Measurements from ENCODE around the gene PSTPIP2. TPM values are rescaled to one million over a fixed set of nuclear protein-coding genes. Genes with fewer than 3 reads are reported as not detected.
A peak's percentile ranks its signal among the peaks of the same experiment; 100 is the strongest.

The PSTPIP2 gene
- total and polyA plus RNA-seq, 11 donors: 0.65 to 15.0 (median 2.0) TPM

DNA sequence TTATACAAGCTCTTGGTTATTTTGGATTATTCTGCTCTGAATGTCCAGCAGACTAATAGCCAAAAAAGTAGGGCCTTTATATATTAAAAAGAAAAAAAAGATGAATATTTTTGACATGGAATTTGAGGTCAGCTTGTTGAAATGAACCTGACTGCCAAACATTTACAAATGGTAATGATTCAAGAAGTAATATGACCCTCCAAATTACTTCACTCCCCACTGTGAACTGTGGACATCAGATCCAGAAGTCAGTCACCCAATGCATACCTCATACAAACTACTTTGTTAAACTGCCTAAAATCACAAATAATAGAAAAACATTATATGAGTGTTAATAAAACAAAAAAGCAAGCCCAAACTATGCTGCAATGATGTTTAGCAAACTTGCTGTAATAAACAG, 115.0 kb downstream of the PSTPIP2 start:
- H3K4me3 ChIP-seq: no peak overlapping the region
- peaks cover 0 to 15% (median under 1%) of the 10 kb centered on the region in 12 donors for H3K4me1 ChIP-seq
- no peaks in the 10 kb centered on the region for H3K27me3 ChIP-seq
- ATAC-seq (no peak), DNase-seq (no peak)
- TF ChIP-seq POLR2A (IDR thresholded peaks at IDR 0.05): no peak
- TF ChIP-seq, protein P1, sequence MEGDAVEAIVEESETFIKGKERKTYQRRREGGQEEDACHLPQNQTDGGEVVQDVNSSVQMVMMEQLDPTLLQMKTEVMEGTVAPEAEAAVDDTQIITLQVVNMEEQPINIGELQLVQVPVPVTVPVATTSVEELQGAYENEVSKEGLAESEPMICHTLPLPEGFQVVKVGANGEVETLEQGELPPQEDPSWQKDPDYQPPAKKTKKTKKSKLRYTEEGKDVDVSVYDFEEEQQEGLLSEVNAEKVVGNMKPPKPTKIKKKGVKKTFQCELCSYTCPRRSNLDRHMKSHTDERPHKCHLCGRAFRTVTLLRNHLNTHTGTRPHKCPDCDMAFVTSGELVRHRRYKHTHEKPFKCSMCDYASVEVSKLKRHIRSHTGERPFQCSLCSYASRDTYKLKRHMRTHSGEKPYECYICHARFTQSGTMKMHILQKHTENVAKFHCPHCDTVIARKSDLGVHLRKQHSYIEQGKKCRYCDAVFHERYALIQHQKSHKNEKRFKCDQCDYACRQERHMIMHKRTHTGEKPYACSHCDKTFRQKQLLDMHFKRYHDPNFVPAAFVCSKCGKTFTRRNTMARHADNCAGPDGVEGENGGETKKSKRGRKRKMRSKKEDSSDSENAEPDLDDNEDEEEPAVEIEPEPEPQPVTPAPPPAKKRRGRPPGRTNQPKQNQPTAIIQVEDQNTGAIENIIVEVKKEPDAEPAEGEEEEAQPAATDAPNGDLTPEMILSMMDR (IDR thresholded peaks at IDR 0.05): no peak
- peaks cover 0 to 48% (median 41%) of the 10 kb centered on the region in 9 donors for H3K36me3 ChIP-seq
- intact Hi-C loops (cut with DNase I): no loop called here
- no peaks in the 10 kb centered on the region for H3K9me3 ChIP-seq
- no peak overlapping the region for H3K27ac ChIP-seq

DNA sequence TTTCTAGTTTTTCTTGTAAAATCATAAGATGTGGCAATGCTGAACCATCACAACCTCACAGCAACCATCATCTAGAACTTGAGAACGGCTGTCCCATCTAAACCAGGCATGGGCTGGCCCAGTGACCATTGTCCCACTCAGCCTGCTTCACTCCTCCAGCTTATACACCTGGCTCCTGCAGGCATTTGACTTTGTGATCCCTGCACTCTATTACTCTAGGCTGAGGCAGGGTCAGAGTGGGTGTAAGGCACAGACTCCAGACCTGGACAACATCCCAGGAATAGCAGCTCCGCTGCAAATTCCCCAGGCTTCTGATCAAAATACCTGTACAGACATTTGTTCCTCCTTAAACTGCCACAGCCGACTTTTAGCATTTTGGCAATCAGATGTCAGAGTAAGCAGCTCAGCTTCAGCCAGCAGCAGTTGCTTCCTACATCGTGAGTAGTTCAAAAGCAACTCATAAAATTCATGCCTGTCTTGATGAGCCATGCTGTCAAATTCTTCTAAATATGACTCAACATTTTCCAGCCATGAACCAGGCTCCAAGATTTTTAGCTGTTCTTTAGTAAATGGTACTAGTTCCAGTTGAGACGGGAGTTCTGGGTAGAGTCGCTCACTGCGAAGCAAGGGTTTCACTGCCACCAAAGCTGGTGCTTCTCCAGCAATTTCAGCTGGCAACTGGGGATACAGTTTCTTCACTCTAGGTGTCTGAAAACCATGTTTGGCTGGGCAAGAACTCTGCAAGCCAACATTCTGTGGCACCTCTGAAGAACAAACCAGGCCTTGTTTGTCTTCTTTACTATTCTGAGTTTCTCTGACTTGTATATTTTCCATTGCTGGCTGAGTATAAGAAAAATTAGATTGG, 117.8 kb downstream of the PSTPIP2 start:
- DNase-seq (no peak), ATAC-seq (no peak)
- TF ChIP-seq, protein P1 (IDR thresholded peaks at IDR 0.05): no peak
- TF ChIP-seq POLR2A (IDR thresholded peaks at IDR 0.05): no peak
- WGBS, 4 donors: 88 to 96% (median 89%) methylated on average over 7 of the region's 7 CpGs
- Histone ChIP-seq H3K27me3 (no peaks in the 10 kb centered on the region), H3K4me1 (peaks cover 0 to 19% (median 0%) of the 10 kb centered on the region in 12 donors), H3K27ac (no peak overlapping the region), H3K36me3 (peaks cover 0 to 73% (median 54%) of the 10 kb centered on the region in 9 donors), H3K9me3 (no peaks in the 10 kb centered on the region), H3K4me3 (no peak overlapping the region)
- intact Hi-C loops (cut with DNase I): loop anchor here in 1 of 10 donors (5.0 kb wide), 1 partner anchor 118 kb away; the partner anchor contains the start of gene PSTPIP2

DNA sequence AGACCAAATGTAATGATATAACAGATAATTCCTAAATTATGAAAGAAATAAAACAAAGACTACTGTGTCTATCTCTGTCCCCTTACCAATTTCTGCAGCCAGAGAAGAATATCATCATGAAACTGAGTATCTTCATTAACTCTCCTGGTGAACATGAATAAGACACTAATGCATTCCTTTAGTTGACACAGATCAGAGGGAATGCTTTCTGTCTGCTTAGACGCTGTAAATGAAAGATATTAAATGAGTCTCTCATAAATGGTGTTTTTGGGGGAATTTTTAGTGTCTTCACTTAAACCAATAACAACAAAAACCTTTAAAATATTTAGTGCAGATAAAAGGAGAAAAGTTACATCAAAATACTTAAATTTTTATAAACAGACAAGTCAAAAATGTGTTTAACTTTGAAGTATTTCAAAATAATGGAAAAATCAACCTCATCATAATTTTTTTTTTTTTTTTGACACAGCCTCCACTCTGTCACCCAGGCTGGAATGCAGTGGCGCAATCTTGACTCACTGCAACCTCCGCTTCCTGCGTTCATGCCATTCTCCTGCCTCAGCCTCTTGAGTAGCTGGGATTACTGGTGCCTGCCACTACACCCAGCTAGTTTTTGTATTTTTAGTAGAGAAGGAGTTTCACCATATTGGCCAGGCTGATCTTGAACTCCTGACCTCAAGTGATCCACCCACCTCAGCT, 120.9 kb downstream of the PSTPIP2 start:
- Histone ChIP-seq H3K36me3 (peaks cover 0 to 100% (median 85%) of the 10 kb centered on the region in 9 donors), H3K9me3 (no peaks in the 10 kb centered on the region), H3K4me1 (peaks cover 0 to 10% (median 0%) of the 10 kb centered on the region in 12 donors), H3K4me3 (no peak overlapping the region), H3K27ac (no peak overlapping the region), H3K27me3 (no peaks in the 10 kb centered on the region)
- no peak for TF ChIP-seq POLR2A (IDR thresholded peaks at IDR 0.05)
- TF ChIP-seq, protein P1 (IDR thresholded peaks at IDR 0.05): no peak
- intact Hi-C loops (cut with DNase I): loop anchor here in 1 of 10 donors (5.0 kb wide), 1 partner anchor 121 kb away; the partner anchor contains the start of gene PSTPIP2
- 79 to 95% (median 87%) methylated on average over 4 of the region's 4 CpGs for WGBS, 4 donors
- ATAC-seq (no peak), DNase-seq (peak in 1 of 5 donors; percentile 42)

GRCh38 chr18:45945669-45946068, 126.4 kb downstream of the PSTPIP2 start:
- intact Hi-C loops (cut with DNase I): loop anchor here in 1 of 10 donors (2.0 kb wide), 1 partner anchor 41 kb away; no protein-coding TSS in a partner anchor
- TF ChIP-seq POLR2A (IDR thresholded peaks at IDR 0.05): no peak
- TF ChIP-seq, protein P1 (IDR thresholded peaks at IDR 0.05): no peak
- WGBS, 4 donors: 82 to 86% (median 84%) methylated on average over 5 of the region's 5 CpGs
- H3K4me3 ChIP-seq: no peak overlapping the region
- no peak overlapping the region for H3K27ac ChIP-seq
- peaks cover 0 to 100% (median 95%) of the 10 kb centered on the region in 9 donors for H3K36me3 ChIP-seq
- H3K27me3 ChIP-seq: no peaks in the 10 kb centered on the region
- no peaks in the 10 kb centered on the region for H3K4me1 ChIP-seq
- no peaks in the 10 kb centered on the region for H3K9me3 ChIP-seq
- ATAC-seq: no peak
- no peak for DNase-seq

Data from heart left ventricle (tissue), 16 donors.